Naive thymus-derived CD8-positive, alpha-beta T cell (primary cell): ENCODE measurements around the gene RBM18. TPM values are rescaled to one million over a fixed set of nuclear protein-coding genes. Genes with fewer than 3 reads are reported as not detected.
A peak's percentile ranks its signal among the peaks of the same experiment; 100 is the strongest.

Experiments used
- ATAC-seq, 2 donors: fragments of 150-1000 bp; cut with Tn5 transposase in 1 of 2; sonication (Bioruptor Pico), chemical (Tn5 transposase) in 1 of 2; 1 replicate in 1 of 2; 2 replicates in 1 of 2; pipeline ENCODE4 v1.10.0; 2021; ENCODE audit warnings: mild to moderate bottlenecking in 2 of 2, moderate library complexity in 2 of 2
- POLR2A ChIA-PET: fragments of 350-600 bp; sonication (Branson Sonifier 250); formaldehyde crosslinking; loops from one replicate; lab custom pipeline; 2021; ENCODE audit warnings: antibody characterized with exemption; lab: Charles Lee
- DNase-seq, 10 donors: peaks; one replicate each; pipeline versions ENCODE4 v3.0.0 to v3.0.0-alpha.2; 2020 to 2022
- H3K27ac Mint-ChIP-seq, 10 donors: one replicate each; pipeline ENCODE4 v1.8.0; 2020 to 2022; ENCODE audit warnings: mild to moderate bottlenecking in 10 of 10, mixed read lengths in 10 of 10, moderate library complexity in 4 of 10, inconsistent platforms in 1 of 10
- H3K27me3 Mint-ChIP-seq, 5 donors: one replicate each; pipeline ENCODE4 v1.8.0; 2021 to 2022; ENCODE audit warnings: mixed read lengths in 5 of 5
- H3K36me3 Mint-ChIP-seq, 3 donors: one replicate each; pipeline ENCODE4 v1.8.0; 2020 to 2022; ENCODE audit warnings: mixed read lengths in 3 of 3, mild to moderate bottlenecking in 2 of 3, inconsistent platforms in 1 of 3
- H3K4me1 Mint-ChIP-seq, 4 donors: one replicate each; pipeline ENCODE4 v1.8.0; 2021 to 2022; ENCODE audit warnings: mixed read lengths in 4 of 4
- H3K4me3 Mint-ChIP-seq, 10 donors: one replicate each; pipeline ENCODE4 v1.8.0; 2020 to 2022; ENCODE audit warnings: mild to moderate bottlenecking in 10 of 10, mixed read lengths in 10 of 10, moderate library complexity in 6 of 10, inconsistent platforms in 1 of 10
- H3K9me3 Mint-ChIP-seq, 9 donors: one replicate each; pipeline ENCODE4 v1.8.0; 2020 to 2022; ENCODE audit warnings: mixed read lengths in 9 of 9, mild to moderate bottlenecking in 3 of 9, inconsistent platforms in 1 of 9, moderate library complexity in 1 of 9
- polyA plus RNA-seq, 3 donors: library from polyadenylated mRNA; unstranded; fragments of 300-500 nt; fragmentation: Illumina TruSeq; gene quantifications; one replicate each; pipeline ENCODE4 v1.2.3, GENCODE V29; 2021
- total RNA-seq, 8 experiments: library from RNA in 2 of 8; stranded (reverse) in 2 of 8; gene quantifications; one replicate each; pipeline ENCODE4 v1.2.3 and lab custom pipeline; 2021 to 2026

The RBM18 gene
- total RNA-seq (10 to 100 TPM; 15.1 to 15.9 TPM), polyA plus RNA-seq (10 to 100 TPM; 16.5 to 19.8 (median 17.5) TPM), total RNA-seq (lab: John Stamatoyannopoulos, UW) (26.7 to 50.0 (median 39.5) reads per million in 6 experiments)

- POLR2A ChIA-PET: interaction anchor here (0.6 to 1.6 kb wide), 5 partner anchors 86 to 836 kb away, joined by 3 to 7 read pairs (median 3); partner anchors contain the start of genes MORN5, NDUFA8 and PDCL
- Mint-ChIP-seq H3K4me1 (peaks cover 28 to 72% (median 67%) of the 10 kb centered on the region in 4 donors), H3K36me3 (peaks cover 0 to 30% (median 3%) of the 10 kb centered on the region in 3 donors)
Observed at GRCh38 chr9:122264360-122265148, at the start of gene RBM18, which contains the start of gene MRRF. TSS of gene RBM18 (minus strand) at chr9:122264840. CDS start at chr9:122261492, 3,348 bp downstream. TSS of gene MRRF (plus strand) at chr9:122264882. CDS start at chr9:122270892, 6,010 bp downstream.

GRCh38 chr9:122314165-122314564, 49.5 kb upstream of the RBM18 start:
- Mint-ChIP-seq H3K9me3 (no peaks in the 10 kb centered on the region), H3K4me1 (peaks cover 0 to 2% (median under 1%) of the 10 kb centered on the region in 4 donors), H3K27ac (peak overlapping the region in 1 of 10 donors; percentile 81), H3K36me3 (peaks cover 6 to 80% (median 21%) of the 10 kb centered on the region in 3 donors), H3K27me3 (no peaks in the 10 kb centered on the region), H3K4me3 (no peak overlapping the region)
- no peak for DNase-seq
- POLR2A ChIA-PET: no interaction called here
- ATAC-seq: no peak

More at GRCh38 chr9:122264360-122265148, at the start of gene RBM18, which contains the start of gene MRRF:
- DNase-seq (peak; percentile 81 to 93 (median 89)), ATAC-seq (peak; percentile 84 to 88)
- Mint-ChIP-seq H3K9me3 (no peaks in the 10 kb centered on the region), H3K4me3 (peak within 1 kb of the TSS; percentile 97 to 100 (median 99)), H3K27ac (peak within 1 kb of the TSS; percentile 88 to 100 (median 100)), H3K27me3 (no peaks in the 10 kb centered on the region)

GRCh38 chr9:122309861-122310260, 45.2 kb upstream of the RBM18 start:
- Mint-ChIP-seq H3K27me3 (no peaks in the 10 kb centered on the region), H3K9me3 (no peaks in the 10 kb centered on the region), H3K4me3 (no peak overlapping the region), H3K36me3 (peaks cover 6 to 91% (median 28%) of the 10 kb centered on the region in 3 donors), H3K27ac (peak overlapping the region in 1 of 10 donors; percentile 69), H3K4me1 (peaks cover 0 to 2% (median under 1%) of the 10 kb centered on the region in 4 donors)
- ATAC-seq: no peak
- POLR2A ChIA-PET: interaction anchor here (0.7 kb wide), 1 partner anchor 79 kb away, joined by 3 read pairs; no protein-coding TSS in a partner anchor
- DNase-seq: no peak

GRCh38 chr9:122307925-122308324, 43.3 kb upstream of the RBM18 start:
- H3K4me3 Mint-ChIP-seq: no peak overlapping the region
- H3K9me3 Mint-ChIP-seq: no peaks in the 10 kb centered on the region
- no peaks in the 10 kb centered on the region for H3K27me3 Mint-ChIP-seq
- POLR2A ChIA-PET: no interaction called here
- DNase-seq: no peak
- ATAC-seq: no peak
- no peak overlapping the region for H3K27ac Mint-ChIP-seq
- H3K36me3 Mint-ChIP-seq: peaks cover 0 to 92% (median 16%) of the 10 kb centered on the region in 3 donors
- H3K4me1 Mint-ChIP-seq: peaks cover 0 to 2% (median under 1%) of the 10 kb centered on the region in 4 donors

GRCh38 chr9:122307061-122307460, 42.4 kb upstream of the RBM18 start:
- ATAC-seq (no peak), DNase-seq (no peak)
- POLR2A ChIA-PET: no interaction called here
- no peaks in the 10 kb centered on the region for H3K27me3 Mint-ChIP-seq
- H3K4me3 Mint-ChIP-seq: no peak overlapping the region
- no peaks in the 10 kb centered on the region for H3K9me3 Mint-ChIP-seq
- no peak overlapping the region for H3K27ac Mint-ChIP-seq
- peaks cover 0 to 2% (median under 1%) of the 10 kb centered on the region in 4 donors for H3K4me1 Mint-ChIP-seq
- peaks cover 0 to 92% (median 15%) of the 10 kb centered on the region in 3 donors for H3K36me3 Mint-ChIP-seq

GRCh38 chr9:122302237-122303093, 37.8 kb upstream of the RBM18 start:
- ATAC-seq: no peak
- Mint-ChIP-seq H3K27me3 (no peaks in the 10 kb centered on the region), H3K4me3 (no peak overlapping the region), H3K9me3 (no peaks in the 10 kb centered on the region), H3K27ac (no peak overlapping the region), H3K4me1 (peaks cover 0 to 14% (median 7%) of the 10 kb centered on the region in 4 donors), H3K36me3 (peaks cover 6 to 93% (median 25%) of the 10 kb centered on the region in 3 donors)
- POLR2A ChIA-PET: no interaction called here
- DNase-seq: no peak

- Mint-ChIP-seq H3K27me3 (no peaks in the 10 kb centered on the region), H3K9me3 (no peaks in the 10 kb centered on the region), H3K4me1 (peaks cover 0 to 14% (median 7%) of the 10 kb centered on the region in 4 donors), H3K27ac (no peak overlapping the region), H3K4me3 (no peak overlapping the region), H3K36me3 (peaks cover 10 to 91% (median 27%) of the 10 kb centered on the region in 3 donors)
- DNase-seq (no peak), ATAC-seq (no peak)
- POLR2A ChIA-PET: no interaction called here
Observed at GRCh38 chr9:122297512-122297911, 32.9 kb upstream of the RBM18 start.

- ATAC-seq: no peak
Observed at GRCh38 chr9:122294531-122294930, 29.9 kb upstream of the RBM18 start.

GRCh38 chr9:122291458-122291857, 26.8 kb upstream of the RBM18 start:
- Mint-ChIP-seq H3K4me1 (peaks cover 0 to 19% (median 3%) of the 10 kb centered on the region in 4 donors), H3K9me3 (no peaks in the 10 kb centered on the region), H3K27me3 (no peaks in the 10 kb centered on the region), H3K27ac (peak overlapping the region in 1 of 10 donors; percentile 1), H3K4me3 (no peak overlapping the region), H3K36me3 (peaks cover 4 to 92% (median 39%) of the 10 kb centered on the region in 3 donors)
- POLR2A ChIA-PET: no interaction called here
- no peak for DNase-seq
- no peak for ATAC-seq

More at GRCh38 chr9:122294531-122294930, 29.9 kb upstream of the RBM18 start:
- no peak for DNase-seq
- Mint-ChIP-seq H3K4me1 (peaks cover 3 to 12% (median 4%) of the 10 kb centered on the region in 4 donors), H3K4me3 (no peak overlapping the region), H3K36me3 (peaks cover 10 to 86% (median 31%) of the 10 kb centered on the region in 3 donors), H3K27me3 (no peaks in the 10 kb centered on the region), H3K27ac (no peak overlapping the region), H3K9me3 (no peaks in the 10 kb centered on the region)
- POLR2A ChIA-PET: no interaction called here

- H3K36me3 Mint-ChIP-seq: peaks cover 0 to 85% (median 40%) of the 10 kb centered on the region in 3 donors
- no peaks in the 10 kb centered on the region for H3K27me3 Mint-ChIP-seq
- no peaks in the 10 kb centered on the region for H3K9me3 Mint-ChIP-seq
- peaks cover 3 to 22% (median 5%) of the 10 kb centered on the region in 4 donors for H3K4me1 Mint-ChIP-seq
- DNase-seq: no peak
- ATAC-seq: no peak
- POLR2A ChIA-PET: no interaction called here
- H3K27ac Mint-ChIP-seq: peak overlapping the region in 1 of 10 donors; percentile 13
- no peak overlapping the region for H3K4me3 Mint-ChIP-seq
Observed at GRCh38 chr9:122287214-122287720, 22.6 kb upstream of the RBM18 start.

GRCh38 chr9:122286764-122287163, 22.1 kb upstream of the RBM18 start:
- Mint-ChIP-seq H3K27ac (no peak overlapping the region), H3K9me3 (no peaks in the 10 kb centered on the region), H3K4me1 (peaks cover 3 to 22% (median 7%) of the 10 kb centered on the region in 4 donors), H3K36me3 (peaks cover 0 to 86% (median 40%) of the 10 kb centered on the region in 3 donors), H3K4me3 (no peak overlapping the region), H3K27me3 (no peaks in the 10 kb centered on the region)
- ATAC-seq (no peak), DNase-seq (no peak)
- POLR2A ChIA-PET: no interaction called here

GRCh38 chr9:122281368-122281767, 16.7 kb upstream of the RBM18 start:
- H3K27ac Mint-ChIP-seq: no peak overlapping the region
- DNase-seq (no peak), ATAC-seq (no peak)
- POLR2A ChIA-PET: no interaction called here
- peaks cover 0 to 7% (median 2%) of the 10 kb centered on the region in 9 donors for H3K9me3 Mint-ChIP-seq
- H3K36me3 Mint-ChIP-seq: peaks cover 4 to 76% (median 33%) of the 10 kb centered on the region in 3 donors
- no peak overlapping the region for H3K4me3 Mint-ChIP-seq
- H3K4me1 Mint-ChIP-seq: peaks cover 5 to 18% (median 10%) of the 10 kb centered on the region in 4 donors
- H3K27me3 Mint-ChIP-seq: no peaks in the 10 kb centered on the region
